Transverse colon (tissue), 4 donors: ENCODE measurements around the gene STMP1. TPM values are rescaled to one million over a fixed set of nuclear protein-coding genes. Genes with fewer than 3 reads are reported as not detected.

ENCODE experiments used
- DNase-seq: peaks from one replicate; pipeline ENCODE4 v3.0.0-alpha.2; 2019
- H3K27ac ChIP-seq, 4 donors: fragments of 200-600 bp; sonication (generic); 2 replicates each; pipeline ENCODE4 v1.5.1; 2016 to 2018; ENCODE audit warnings: inconsistent platforms in 4 of 4
- H3K27me3 ChIP-seq: fragments of 200-600 bp; sonication (generic); 2 replicates; pipeline ENCODE4 v1.5.1; 2017; ENCODE audit warnings: inconsistent platforms
- H3K36me3 ChIP-seq, 4 donors: fragments of 200-600 bp; sonication (generic); 2 replicates each; pipeline ENCODE4 v1.5.1; 2017 to 2019; ENCODE audit warnings: inconsistent platforms in 4 of 4
- H3K4me1 ChIP-seq, 4 donors: fragments of 200-600 bp; sonication (generic); 2 replicates each; pipeline ENCODE4 v1.5.1; 2017 to 2020; ENCODE audit warnings: inconsistent platforms in 4 of 4
- H3K4me3 ChIP-seq, 4 donors: fragments of 200-600 bp; sonication (generic); 1 replicate in 1 of 4; 2 replicates in 3 of 4; pipeline versions ENCODE4 v1.5.1 to v1.6.1; 2017 to 2019; ENCODE audit warnings: inconsistent platforms in 4 of 4
- H3K9me3 ChIP-seq, 2 donors: fragments of 200-600 bp; sonication (generic); 2 replicates each; pipeline ENCODE4 v1.5.1; 2017 to 2019; ENCODE audit warnings: inconsistent platforms in 2 of 2
- EP300 ChIP-seq: sonication (generic); formaldehyde crosslinking; IDR thresholded peaks from one replicate; pipeline ENCODE4 v1.6.1; 2017; ENCODE audit warnings: antibody characterized with exemption, low read depth
- POLR2A ChIP-seq: fragments of 450-650 bp; IDR thresholded peaks from one replicate; pipeline ENCODE4 v1.6.1; 2016; ENCODE audit warnings: antibody characterized with exemption, mild to moderate bottlenecking, moderate library complexity
- POLR2AphosphoS5 ChIP-seq, 3 donors: sonication (generic); formaldehyde crosslinking; IDR thresholded peaks; one replicate each; pipeline ENCODE4 v1.6.1; 2016; ENCODE audit warnings: antibody characterized with exemption in 3 of 3
- WGBS, 2 donors: methylation state at CpG; one replicate each; pipeline ENCODE4 v1.1.5; 2018; ENCODE audit warnings: low coverage in 1 of 2; 5-methylcytosine and 5-hydroxymethylcytosine counted together
- in situ Hi-C, 4 donors: fragments of 200-750 bp; cut with MboI; loops; one replicate each; pipeline versions ENCODE4 v1.15.0 to v1.15.1; 2017; ENCODE audit warnings: low sequenced_read_pairs in 3 of 4, low pct_ligation_motif_present in 1 of 4, low pct_unique_long_range_greater_than_20kb in 1 of 4
- intact Hi-C: fragments of 100-400 bp; cut with DNase I; formaldehyde crosslinking; loops from one replicate; pipeline ENCODE4 v1.15.1; 2023; ENCODE audit warnings: low total_unique reads
- total RNA-seq, 4 donors: library from RNA; depleted of rRNA; stranded (reverse); fragments of >200 nt; gene quantifications; one replicate each; pipeline ENCODE4 v1.1.0, GENCODE V29; 2016
- TF ChIP-seq, protein P1 (sequence below), 5 experiments: fragments of 200-600 bp in 3 of 5; fragments of 450-650 bp in 2 of 5; sonication (generic) in 3 of 5; IDR thresholded peaks; 1 replicate in 2 of 5; 2 replicates in 3 of 5; pipeline ENCODE4 v1.5.1; 2016 to 2017; ENCODE audit warnings: antibody characterized with exemption in 5 of 5, inconsistent platforms in 3 of 5, mild to moderate bottlenecking in 2 of 5, moderate library complexity in 1 of 5

Gene STMP1
- total RNA-seq, 4 donors from 2014 or later = 3.0 to 21.6 (median 12.0) TPM

DNA sequence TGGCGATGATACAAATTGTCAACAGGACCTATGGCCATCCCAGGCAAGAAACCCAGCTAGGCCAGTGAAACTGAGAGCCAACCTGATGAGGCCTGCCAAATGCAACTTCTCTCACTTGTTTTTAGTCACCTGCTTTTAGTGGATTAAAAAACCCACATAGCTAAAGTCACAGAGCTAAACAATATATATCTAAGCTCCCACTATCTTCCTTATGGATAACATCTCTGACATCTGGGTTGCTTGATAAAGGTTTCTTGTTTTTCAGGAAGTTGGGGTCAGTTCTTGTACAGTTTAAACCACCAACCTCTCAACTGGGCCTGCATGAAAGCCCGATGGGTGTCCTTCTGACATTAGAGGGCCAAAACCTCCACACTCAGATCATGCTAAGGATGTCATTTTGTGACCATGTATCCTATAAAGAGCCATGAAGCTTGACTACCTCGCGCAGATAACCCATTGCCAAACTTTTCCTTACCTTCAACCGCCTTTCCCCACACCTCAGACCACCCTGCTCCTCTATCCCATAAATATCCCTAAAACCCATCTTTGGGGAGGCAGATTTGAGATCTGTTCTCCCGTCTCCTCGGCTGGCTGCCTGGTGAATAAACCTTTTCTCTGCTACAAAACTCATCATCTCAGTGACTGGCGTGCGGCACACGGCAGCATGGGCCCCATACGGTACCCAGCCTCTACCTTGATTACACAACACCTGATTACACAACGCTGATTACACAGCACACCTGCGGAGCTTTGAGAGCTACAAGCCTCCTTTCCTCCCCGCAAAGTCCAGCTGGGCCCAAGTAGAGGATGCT, 797 bp upstream of the STMP1 start:
- WGBS, 2 donors = 56 to 87% methylated on average over 4 to 14 of the region's 14 CpGs
- H3K27ac ChIP-seq = peak overlapping the region; percentile 91 to 96 (median 95)
- no peaks in the 10 kb centered on the region for H3K9me3 ChIP-seq
- peaks cover 7 to 31% (median 15%) of the 10 kb centered on the region in 4 donors for H3K4me1 ChIP-seq
- H3K27me3 ChIP-seq = no peaks in the 10 kb centered on the region
- H3K36me3 ChIP-seq = no peaks in the 10 kb centered on the region
- intact Hi-C loops (loop anchor here (5.0 kb wide), 1 partner anchor 316 kb away; the partner anchor contains the start of gene MTPN), in situ Hi-C loops (loop anchor here in 3 of 4 donors (25.0 kb wide), 2 partner anchors 301 to 351 kb away; no protein-coding TSS in a partner anchor)
- DNase-seq = no peak
- peak overlapping the region; percentile 34 to 98 (median 84) for H3K4me3 ChIP-seq
- no peak for TF ChIP-seq POLR2AphosphoS5 (IDR thresholded peaks at IDR 0.05)
- TF ChIP-seq POLR2A = no peak
- TF ChIP-seq, protein P1, sequence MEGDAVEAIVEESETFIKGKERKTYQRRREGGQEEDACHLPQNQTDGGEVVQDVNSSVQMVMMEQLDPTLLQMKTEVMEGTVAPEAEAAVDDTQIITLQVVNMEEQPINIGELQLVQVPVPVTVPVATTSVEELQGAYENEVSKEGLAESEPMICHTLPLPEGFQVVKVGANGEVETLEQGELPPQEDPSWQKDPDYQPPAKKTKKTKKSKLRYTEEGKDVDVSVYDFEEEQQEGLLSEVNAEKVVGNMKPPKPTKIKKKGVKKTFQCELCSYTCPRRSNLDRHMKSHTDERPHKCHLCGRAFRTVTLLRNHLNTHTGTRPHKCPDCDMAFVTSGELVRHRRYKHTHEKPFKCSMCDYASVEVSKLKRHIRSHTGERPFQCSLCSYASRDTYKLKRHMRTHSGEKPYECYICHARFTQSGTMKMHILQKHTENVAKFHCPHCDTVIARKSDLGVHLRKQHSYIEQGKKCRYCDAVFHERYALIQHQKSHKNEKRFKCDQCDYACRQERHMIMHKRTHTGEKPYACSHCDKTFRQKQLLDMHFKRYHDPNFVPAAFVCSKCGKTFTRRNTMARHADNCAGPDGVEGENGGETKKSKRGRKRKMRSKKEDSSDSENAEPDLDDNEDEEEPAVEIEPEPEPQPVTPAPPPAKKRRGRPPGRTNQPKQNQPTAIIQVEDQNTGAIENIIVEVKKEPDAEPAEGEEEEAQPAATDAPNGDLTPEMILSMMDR (IDR thresholded peaks at IDR 0.05) = no peak
- TF ChIP-seq EP300 = no peak

DNA sequence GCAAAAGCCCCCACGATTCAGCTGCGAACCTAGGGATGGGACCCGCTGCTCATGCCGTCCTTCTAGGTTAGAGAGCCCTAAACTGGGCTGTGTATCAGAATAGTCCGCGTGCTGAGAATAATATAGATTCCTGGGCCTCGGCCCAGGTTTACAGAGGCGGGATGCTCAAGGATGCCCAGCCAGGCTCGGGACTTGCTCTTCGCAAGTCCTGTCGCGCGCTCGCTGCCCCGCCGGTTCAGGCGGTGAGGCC, 266 bp upstream of the STMP1 start:
- Histone ChIP-seq H3K9me3 (no peaks in the 10 kb centered on the region), H3K36me3 (no peaks in the 10 kb centered on the region), H3K27ac (peak overlapping the region; percentile 91 to 96 (median 95)), H3K4me1 (peaks cover 7 to 31% (median 15%) of the 10 kb centered on the region in 4 donors), H3K27me3 (no peaks in the 10 kb centered on the region), H3K4me3 (peak overlapping the region; percentile 34 to 98 (median 84))
- intact Hi-C loops (loop anchor here (5.0 kb wide), 1 partner anchor 315 kb away; the partner anchor contains the start of gene MTPN), in situ Hi-C loops (loop anchor here in 3 of 4 donors (25.0 kb wide), 2 partner anchors 300 to 350 kb away; no protein-coding TSS in a partner anchor)
- TF ChIP-seq, protein P1 (IDR thresholded peaks at IDR 0.05) = peak in 4 of 5 experiments; percentile 75 to 94 (median 84)
- no peak for TF ChIP-seq POLR2AphosphoS5 (IDR thresholded peaks at IDR 0.05)
- 5% methylated on average over 17 of the region's 17 CpGs; no CpG with 5 or more reads in 1 of the 2 donors for WGBS, 2 donors
- DNase-seq = no peak

DNA sequence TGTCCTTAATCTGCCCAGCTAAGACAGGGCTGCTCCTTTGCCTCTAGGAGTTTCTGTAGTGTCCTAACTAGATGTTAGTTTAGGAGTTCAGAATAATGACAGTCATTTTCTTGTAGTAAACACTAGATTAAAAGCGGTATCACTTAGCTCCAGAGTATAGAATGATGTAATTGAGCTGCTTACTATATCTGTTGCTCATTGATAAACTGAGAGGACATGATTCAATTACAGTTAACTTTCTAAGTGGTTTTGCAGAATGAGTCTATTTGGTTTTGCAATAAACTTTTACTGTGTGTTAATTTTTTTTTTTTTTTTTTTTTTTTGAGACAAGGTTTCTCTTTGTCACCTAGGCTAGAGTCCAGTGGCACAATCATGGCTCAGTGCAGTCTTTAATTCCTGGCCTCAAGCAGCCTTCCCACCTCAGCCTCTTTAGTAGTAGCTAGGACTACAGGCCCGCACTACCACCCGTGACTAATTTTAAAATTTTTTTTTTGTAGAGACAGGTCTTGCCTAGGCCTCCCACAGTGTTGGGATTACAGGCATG, 1.8 kb downstream of the STMP1 start:
- no peaks in the 10 kb centered on the region for H3K9me3 ChIP-seq
- H3K36me3 ChIP-seq = no peaks in the 10 kb centered on the region
- H3K4me1 ChIP-seq = peaks cover 7 to 31% (median 15%) of the 10 kb centered on the region in 4 donors
- peak overlapping the region; percentile 91 to 96 (median 95) for H3K27ac ChIP-seq
- intact Hi-C loops = loop anchor here (5.0 kb wide), 1 partner anchor 313 kb away; the partner anchor contains the start of gene MTPN
- 37 to 58% methylated on average over 3 of the region's 3 CpGs for WGBS, 2 donors
- no peak overlapping the region for H3K4me3 ChIP-seq
- no peak for DNase-seq
- in situ Hi-C loops = loop anchor here in 3 of 4 donors (25.0 kb wide), 2 partner anchors 298 to 348 kb away; no protein-coding TSS in a partner anchor
- no peaks in the 10 kb centered on the region for H3K27me3 ChIP-seq
- TF ChIP-seq, protein P1 (IDR thresholded peaks at IDR 0.05) = no peak
- TF ChIP-seq EP300 = no peak
- TF ChIP-seq POLR2A = no peak
- TF ChIP-seq POLR2AphosphoS5 (IDR thresholded peaks at IDR 0.05) = no peak

DNA sequence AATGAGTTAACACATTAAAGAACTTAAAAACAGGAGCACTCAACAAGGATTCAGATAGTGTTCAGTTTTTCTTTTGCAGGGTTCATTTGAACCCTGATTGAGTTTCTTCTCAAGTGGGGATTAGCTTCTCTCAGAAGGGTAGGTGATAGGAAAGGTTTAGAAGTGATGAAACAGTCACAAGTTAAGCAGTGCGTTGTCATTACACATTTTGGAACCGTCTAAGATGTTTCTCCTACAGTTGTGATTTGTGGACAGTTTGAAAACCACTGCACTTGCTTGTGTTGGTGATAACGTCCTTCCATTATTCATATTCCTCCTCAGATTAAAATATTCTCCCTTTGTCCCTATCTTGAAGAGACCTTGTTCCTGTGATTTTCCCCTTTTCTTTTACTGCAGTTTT, 2.7 kb downstream of the STMP1 start:
- Histone ChIP-seq H3K4me3 (no peak overlapping the region), H3K27me3 (no peaks in the 10 kb centered on the region), H3K9me3 (no peaks in the 10 kb centered on the region), H3K36me3 (no peaks in the 10 kb centered on the region), H3K27ac (no peak overlapping the region), H3K4me1 (peaks cover 7 to 31% (median 17%) of the 10 kb centered on the region in 4 donors)
- no peak for TF ChIP-seq POLR2A
- TF ChIP-seq POLR2AphosphoS5 (IDR thresholded peaks at IDR 0.05) = no peak
- TF ChIP-seq, protein P1 (IDR thresholded peaks at IDR 0.05) = no peak
- TF ChIP-seq EP300 = no peak
- intact Hi-C loops (no loop called here), in situ Hi-C loops (loop anchor here in 3 of 4 donors (25.0 kb wide), 2 partner anchors 297 to 347 kb away; no protein-coding TSS in a partner anchor)
- DNase-seq = no peak
- 72% methylated on average over 3 of the region's 3 CpGs; no CpG with 5 or more reads in 1 of the 2 donors for WGBS, 2 donors
